Fibroblast of the aortic adventitia (primary cell): ENCODE results near the gene OR9A4. TPM values are rescaled to one million over a fixed set of nuclear protein-coding genes. Genes with fewer than 3 reads are reported as not detected.

Experiments used
- DNase-seq: peaks from one replicate; pipeline ENCODE4 v3.0.0-alpha.2; 2010; ENCODE audit warnings: low read depth
- H3K4me3 ChIP-seq: 2 replicates; pipeline ENCODE4 v1.5.1; 2011; ENCODE audit warnings: low read depth, mild to moderate bottlenecking, control low read depth, low read length, moderate library complexity
- total RNA-seq: library from RNA; depleted of rRNA; stranded (reverse); fragments of >200 nt; gene quantifications from 2 replicates; pipeline ENCODE4 v1.2.3, GENCODE V29; 2012; ENCODE audit warnings: low replicate concordance
- TF ChIP-seq, protein P1 (sequence below): IDR thresholded peaks from 2 replicates; pipeline ENCODE4 v1.5.1; 2011; ENCODE audit warnings: mild to moderate bottlenecking, low read length, control low read depth, inconsistent platforms; ENCODE audit not compliant: insufficient read depth

Gene OR9A4
- total RNA-seq, 1 donor: not detected

DNA sequence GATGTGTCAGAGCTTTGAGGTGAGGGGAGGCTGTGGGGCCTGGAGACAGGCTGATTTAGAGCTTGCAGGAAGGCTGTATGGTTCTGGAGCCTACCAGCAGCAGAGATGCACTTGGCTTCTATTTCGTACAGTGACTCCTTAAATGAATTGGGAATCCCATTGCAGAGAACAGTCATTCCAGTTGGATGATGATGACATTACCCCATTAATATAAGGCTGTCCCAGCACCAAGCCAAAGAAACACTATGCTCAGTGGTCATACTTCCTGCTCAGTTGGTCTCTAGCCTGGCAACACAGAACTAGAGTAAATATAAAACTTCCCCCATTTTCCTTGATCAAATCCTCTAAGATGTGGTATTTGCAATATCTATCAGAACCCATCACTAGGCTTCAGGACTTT, 36.3 kb downstream of the OR9A4 start:
- DNase-seq: no peak
- TF ChIP-seq, protein P1, sequence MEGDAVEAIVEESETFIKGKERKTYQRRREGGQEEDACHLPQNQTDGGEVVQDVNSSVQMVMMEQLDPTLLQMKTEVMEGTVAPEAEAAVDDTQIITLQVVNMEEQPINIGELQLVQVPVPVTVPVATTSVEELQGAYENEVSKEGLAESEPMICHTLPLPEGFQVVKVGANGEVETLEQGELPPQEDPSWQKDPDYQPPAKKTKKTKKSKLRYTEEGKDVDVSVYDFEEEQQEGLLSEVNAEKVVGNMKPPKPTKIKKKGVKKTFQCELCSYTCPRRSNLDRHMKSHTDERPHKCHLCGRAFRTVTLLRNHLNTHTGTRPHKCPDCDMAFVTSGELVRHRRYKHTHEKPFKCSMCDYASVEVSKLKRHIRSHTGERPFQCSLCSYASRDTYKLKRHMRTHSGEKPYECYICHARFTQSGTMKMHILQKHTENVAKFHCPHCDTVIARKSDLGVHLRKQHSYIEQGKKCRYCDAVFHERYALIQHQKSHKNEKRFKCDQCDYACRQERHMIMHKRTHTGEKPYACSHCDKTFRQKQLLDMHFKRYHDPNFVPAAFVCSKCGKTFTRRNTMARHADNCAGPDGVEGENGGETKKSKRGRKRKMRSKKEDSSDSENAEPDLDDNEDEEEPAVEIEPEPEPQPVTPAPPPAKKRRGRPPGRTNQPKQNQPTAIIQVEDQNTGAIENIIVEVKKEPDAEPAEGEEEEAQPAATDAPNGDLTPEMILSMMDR: no peak
- H3K4me3 ChIP-seq: no peak overlapping the region

DNA sequence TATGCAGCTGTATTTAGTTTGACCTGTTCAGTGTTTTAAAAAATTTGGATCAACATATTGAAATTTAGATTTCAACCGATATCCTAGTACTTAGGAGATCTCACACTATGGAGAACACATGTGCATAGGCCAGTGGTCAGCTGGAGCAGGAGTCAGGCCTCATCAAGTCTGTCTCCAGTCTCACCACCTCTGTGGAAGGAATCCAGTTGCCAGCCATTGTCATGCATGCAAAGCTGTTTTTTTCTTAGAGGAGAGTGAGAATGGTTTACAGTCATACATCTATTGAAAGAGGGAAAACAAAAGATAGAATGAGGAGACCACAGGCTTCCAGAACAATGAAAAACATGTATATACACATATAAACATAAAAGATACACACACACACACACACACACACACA, 38.1 kb downstream of the OR9A4 start:
- TF ChIP-seq, protein P1: no peak
- H3K4me3 ChIP-seq: no peak overlapping the region
- no peak for DNase-seq

DNA sequence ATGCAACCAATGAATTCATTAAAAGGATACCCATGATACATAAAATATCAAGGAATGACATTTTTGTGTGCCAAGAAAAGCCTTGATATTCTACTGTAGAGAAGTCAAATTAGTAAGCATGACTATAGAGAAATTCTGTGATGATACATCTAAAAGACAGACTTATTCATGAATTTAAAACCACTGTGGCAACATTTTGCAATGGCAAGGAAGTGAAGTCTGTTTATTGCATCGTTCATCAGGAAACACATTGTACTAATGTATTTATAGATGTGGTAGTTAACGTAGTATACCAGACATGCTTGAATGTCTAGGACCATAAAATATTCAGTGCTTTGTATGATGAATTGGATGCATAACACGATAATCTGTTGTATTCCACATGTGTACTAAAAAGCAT, 39.9 kb downstream of the OR9A4 start:
- H3K4me3 ChIP-seq: no peak overlapping the region
- TF ChIP-seq, protein P1: no peak
- DNase-seq: no peak

DNA sequence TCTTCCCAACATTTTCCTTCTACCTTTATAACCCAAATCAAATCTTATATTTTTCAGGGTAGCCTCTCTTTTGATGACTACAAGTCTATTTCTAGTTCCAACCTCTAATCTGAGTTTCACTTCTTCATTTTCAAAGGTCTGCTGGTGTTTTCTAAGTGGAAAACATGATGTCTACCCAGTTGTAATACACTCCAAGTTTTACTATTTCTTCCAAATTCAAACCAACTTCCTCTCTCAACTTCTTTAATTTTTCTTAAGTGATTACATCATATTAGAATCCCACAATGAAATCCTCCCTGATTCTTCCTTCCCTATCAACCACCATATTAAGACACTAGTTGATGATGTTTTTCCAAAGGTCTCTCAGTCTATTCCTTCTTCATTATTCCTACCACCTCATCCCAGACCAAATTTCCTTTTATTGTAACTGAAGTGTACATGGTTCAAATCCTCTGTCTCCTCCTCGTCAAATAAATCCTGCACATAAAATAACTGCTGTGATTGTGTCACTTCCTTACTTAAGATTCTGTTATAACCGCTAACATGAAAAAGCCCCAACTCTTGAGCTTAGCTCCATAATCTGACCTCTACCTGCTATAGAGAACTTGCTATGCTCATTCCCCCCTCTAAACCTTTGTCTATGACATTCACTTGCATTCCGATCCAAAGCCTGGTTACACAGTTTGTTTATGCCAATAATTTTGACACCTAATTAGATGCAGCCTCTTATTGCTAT, 44.7 kb downstream of the OR9A4 start:
- DNase-seq: no peak
- no peak overlapping the region for H3K4me3 ChIP-seq
- TF ChIP-seq, protein P1: no peak

Other genes with a start within 250 kb of the OR9A4 start
- 7.6 and 10.2 TPM in 2 replicates for gene DENND11, start 214.2 kb upstream of the OR9A4 start, total RNA-seq
- under 0.01 TPM in 1 of 2 replicates, not detected in the other for gene WEE2, start 208.0 kb upstream of the OR9A4 start, total RNA-seq
- gene SSBP1, start 178.0 kb upstream of the OR9A4 start, total RNA-seq: 122 and 148 TPM in 2 replicates
- 1.2 and 2.5 TPM in 2 replicates for gene TAS2R3, start 152.3 kb upstream of the OR9A4 start, total RNA-seq
- gene TAS2R4, start 139.7 kb upstream of the OR9A4 start, total RNA-seq: 2.3 and 4.5 TPM in 2 replicates
- gene TAS2R5, start 126.2 kb upstream of the OR9A4 start, total RNA-seq: 1.4 TPM in 1 of 2 replicates, not detected in the other
- not detected in 2 replicates for gene PRSS37, start 74.9 kb upstream of the OR9A4 start, total RNA-seq
- not detected in 2 replicates for gene CLEC5A, start 30.6 kb downstream of the OR9A4 start, total RNA-seq
- gene TAS2R38, start 57.4 kb downstream of the OR9A4 start, total RNA-seq: not detected in 2 replicates
- 0.18 TPM in 1 of 2 replicates, not detected in the other for gene MGAM, start 79.5 kb downstream of the OR9A4 start, total RNA-seq
- not detected in 2 replicates for gene MGAM2, start 195.3 kb downstream of the OR9A4 start, total RNA-seq